NCI-H1105 treated with DMSO at 0.1 percent for 48 hours (cell line): Measurements from ENCODE around the gene CCDC40.
"Not testable (repeated sequence)": the region's sequence is repeated elsewhere in the genome, so short reads cannot be mapped to it uniquely, and the experiment has no call there.

Experiments used
- DNase-seq: peaks from one replicate; lab custom pipeline; 2025; lab: John Stamatoyannopoulos, UW

The CCDC40 gene

GRCh38 chr17:80035937-80036714, at the start of gene CCDC40:
Gene CCDC40 (plus strand): TSS chr17:80036642. CDS start chr17:80036663, 21 bp downstream.
- DNase-seq = peak; percentile 75

- DNase-seq = no peak
Observed at GRCh38 chr17:79987187-79987934, 49.1 kb upstream of the CCDC40 start.

DNA sequence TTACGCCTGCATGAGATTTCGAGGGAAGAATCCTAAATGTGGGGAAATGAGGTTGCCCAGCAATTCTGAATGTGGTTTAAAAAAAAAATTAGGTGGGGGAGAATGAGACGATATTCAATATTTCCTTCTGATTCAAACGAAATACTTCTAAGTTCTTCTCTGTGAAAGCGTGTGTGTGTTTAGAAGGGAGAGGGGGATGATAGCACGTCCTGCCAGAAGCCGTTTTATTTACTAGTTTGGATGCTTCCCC, 48.6 kb upstream of the CCDC40 start:
- DNase-seq = no peak

DNA sequence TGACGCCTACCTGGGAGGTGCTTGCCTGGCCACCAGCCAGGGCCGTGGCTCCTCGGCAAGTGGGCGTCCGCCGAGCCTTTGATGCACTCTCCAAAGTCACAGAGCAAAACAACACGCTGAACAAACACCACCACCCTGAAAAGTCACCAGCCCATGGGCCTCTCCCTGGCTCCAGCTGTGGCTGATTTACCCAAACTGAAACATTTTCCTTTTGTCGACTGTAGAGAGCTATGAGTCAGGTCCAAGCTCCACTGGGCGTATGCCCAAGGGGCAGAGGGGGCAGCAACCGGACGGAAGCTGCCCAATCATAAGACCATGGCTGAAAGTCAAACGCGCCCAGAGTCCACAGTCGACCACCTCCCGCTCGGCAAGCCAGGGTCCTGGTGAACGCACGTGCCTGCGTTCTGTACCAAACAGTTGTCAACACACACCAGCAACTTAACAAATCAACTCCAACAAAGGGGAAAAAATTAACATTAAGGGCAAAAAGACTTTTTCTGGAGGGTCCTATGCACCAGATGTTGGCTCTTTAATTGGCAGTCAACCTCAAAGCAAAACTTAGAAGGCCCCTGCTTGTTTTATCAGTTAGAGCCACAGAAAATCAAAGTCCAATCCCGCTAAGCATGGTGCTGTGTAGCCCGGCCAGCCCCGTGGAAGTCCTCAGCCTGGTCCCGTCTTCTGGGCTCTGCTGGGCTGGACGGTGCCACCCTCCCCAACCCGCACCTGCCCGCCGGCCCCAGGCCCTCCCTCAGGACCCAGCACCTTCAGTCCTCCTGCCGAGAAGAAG, 48.1 kb upstream of the CCDC40 start:
- DNase-seq = peak; percentile 72

- no peak for DNase-seq
Observed at GRCh38 chr17:79989106-79989835, 47.2 kb upstream of the CCDC40 start.

- DNase-seq = no peak
Observed at GRCh38 chr17:79990051-79990592, 46.3 kb upstream of the CCDC40 start.

- no peak for DNase-seq
Observed at GRCh38 chr17:79990704-79991103, 45.7 kb upstream of the CCDC40 start.

GRCh38 chr17:79991140-79991923, 45.1 kb upstream of the CCDC40 start:
- DNase-seq = peak; percentile 78

GRCh38 chr17:79991924-79992648, 44.4 kb upstream of the CCDC40 start:
- DNase-seq = peak; percentile 27

DNA sequence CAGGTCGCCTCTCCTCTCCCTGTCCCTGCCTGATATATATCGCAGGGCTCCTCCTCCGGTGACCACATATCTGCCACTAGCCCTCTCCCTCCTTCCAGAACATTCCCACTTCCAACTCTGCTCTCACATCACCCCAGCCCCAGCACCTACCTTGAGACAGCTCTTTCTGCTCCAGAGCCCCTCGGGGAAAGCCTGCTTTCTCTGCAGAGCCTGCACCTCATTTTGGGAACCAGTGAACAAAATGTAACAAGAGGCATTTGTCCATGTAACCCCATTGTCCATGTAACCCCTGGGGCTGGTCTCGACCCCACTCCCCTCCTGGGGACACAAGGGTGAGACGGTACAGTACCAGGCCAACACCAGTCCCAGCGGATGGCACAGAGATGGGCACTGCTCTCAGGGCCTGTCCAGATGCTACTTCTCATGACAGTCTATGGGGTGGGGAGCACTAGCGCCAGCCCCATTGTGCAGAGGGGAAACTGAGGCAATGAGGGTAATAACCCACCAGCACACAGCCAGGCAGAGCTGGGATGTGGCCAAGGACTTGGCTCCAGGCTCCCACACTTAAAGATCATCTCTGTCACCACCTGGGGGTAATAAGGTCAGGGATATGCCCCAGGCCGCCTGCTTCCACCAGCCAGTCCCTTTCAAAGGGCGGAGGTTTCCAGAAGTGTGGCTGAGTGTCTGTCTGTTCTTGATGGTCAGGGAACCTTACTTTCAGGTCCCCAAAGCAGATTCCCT, 43.6 kb upstream of the CCDC40 start:
- no peak for DNase-seq

DNA sequence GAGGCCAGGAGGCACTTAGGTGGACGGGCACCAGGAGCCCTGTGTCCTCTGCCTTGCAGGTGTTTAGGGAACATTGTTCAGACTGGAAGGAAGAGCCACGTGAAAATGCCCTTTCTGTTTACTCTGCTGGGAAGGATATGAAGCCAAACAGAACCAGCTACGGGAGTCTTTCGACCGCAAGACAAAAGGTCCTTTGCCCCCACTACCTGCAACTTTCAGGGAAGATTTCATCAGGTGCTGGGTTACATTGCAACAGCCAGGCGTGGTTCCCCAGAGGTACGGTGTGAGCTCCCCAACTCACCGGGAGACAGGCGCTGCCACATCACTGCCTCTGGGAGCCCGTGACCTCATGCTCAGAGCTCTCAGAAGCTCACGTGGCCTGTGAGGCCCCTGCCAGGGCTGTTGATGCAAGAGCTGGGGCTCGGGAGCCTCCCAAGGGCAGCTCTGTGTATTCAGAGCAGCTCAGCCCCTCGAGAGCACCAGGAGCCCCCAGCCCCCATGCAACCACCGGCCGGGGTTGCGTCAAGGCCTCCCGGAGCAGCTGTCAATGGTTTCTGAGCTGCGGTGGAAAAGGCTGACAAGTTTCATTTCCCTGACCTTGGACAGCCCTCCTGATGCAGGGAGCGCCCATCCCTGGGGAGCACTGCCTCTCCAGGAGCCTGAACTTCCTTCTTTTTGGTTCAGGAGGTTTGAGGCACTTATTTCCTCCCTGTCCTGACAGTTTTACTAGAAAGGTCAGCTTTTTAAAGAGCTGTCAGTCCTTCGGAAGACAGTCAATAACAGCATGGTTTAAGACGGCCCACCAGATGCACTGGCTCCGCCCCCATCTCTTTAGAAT, 42.8 kb upstream of the CCDC40 start:
- no peak for DNase-seq

- not testable (repeated sequence) for DNase-seq
Observed at GRCh38 chr17:79994228-79994569, 42.2 kb upstream of the CCDC40 start.

- no peak for DNase-seq
Observed at GRCh38 chr17:79994602-79995001, 41.8 kb upstream of the CCDC40 start.

- DNase-seq = no peak
Observed at GRCh38 chr17:79995696-79996095, 40.7 kb upstream of the CCDC40 start.

DNA sequence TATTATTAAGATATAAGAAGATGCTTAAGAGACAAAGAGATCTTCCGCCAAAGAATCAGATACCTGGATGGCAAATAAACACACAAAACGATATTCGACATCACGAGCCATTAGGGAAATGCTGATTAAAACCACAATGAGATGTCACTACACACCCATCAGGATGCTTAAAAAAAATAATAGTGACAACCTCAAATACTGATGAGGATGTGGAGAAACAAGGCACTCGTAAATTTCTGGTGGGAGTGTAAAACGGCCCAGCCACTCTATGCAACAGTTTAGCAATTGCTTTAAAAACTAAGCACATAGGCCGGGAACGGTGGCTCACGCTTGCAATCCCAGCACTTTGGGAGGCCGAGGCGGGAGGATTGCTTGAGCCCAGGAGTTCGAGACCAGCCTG, 40.2 kb upstream of the CCDC40 start:
- no peak for DNase-seq

DNA sequence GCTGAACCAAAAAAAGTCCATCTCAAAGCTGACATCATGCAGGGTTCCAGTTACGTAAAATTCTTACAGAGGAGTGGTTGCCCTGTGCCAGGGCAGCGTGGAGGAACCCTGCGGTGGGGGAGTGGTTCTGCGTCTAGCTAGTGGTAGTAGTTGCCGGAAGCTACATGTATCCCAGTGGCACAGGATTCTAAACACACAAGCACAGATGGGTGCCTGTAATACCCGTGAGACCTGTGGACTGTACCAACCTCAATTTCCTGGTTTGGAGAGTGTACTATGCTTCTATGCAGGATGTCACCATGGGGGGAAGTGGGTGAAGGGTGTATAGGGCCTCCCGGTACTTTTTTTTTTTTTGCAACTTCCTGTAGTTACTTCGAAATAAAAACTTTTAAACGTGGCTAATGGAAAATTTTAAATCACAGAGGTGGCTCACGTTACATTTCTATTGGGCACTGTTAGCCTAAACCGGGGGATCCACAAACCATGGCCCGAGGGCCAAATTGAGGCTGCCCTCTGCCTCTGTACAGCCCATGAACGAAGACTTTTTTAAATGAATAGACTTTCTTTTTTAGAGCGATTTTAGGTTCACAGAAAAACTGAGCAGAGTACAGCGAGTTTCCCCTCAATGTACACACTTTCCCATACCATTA, 39.3 kb upstream of the CCDC40 start:
- DNase-seq = no peak

DNA sequence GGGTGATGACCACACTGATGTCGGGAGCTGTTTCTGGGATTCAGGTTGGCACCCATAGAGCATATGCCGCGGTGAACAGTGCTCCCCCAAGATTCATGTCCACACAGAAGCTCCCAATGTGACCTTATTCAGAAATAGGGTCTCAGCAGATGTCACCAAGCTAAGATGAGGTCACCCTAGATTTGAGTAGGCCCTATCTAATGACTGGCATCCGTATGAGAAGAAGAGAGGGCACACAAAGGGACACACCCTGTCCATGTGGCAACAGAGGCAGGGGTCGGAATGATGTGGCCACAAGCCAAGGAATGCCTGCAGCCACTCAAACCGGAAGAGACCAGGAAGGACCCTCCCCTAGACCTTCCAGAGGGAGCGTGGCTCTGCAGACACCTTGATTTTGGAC, 36.3 kb upstream of the CCDC40 start:
- DNase-seq = no peak
